ENCODE measurements around the gene POFUT1.

POFUT1 gene

GRCh38 chr20:32231847-32232246 lies 24.2 kb downstream of the POFUT1 start:
- Histone ChIP-seq H3K27ac (no peak overlapping the region), H3K4me3 (no peak overlapping the region), H3K9me3 (no peaks in the 10 kb centered on the region), H3K27me3 (no peaks in the 10 kb centered on the region), H3K4me1 (no peaks in the 10 kb centered on the region), H3K36me3 (peaks cover 48 to 97% (median 81%) of the 10 kb centered on the region in 3 donors)
- DNase-seq, result no peak
- intact Hi-C loops (cut with DNase I; ENCODE audit: low total_unique reads), result no loop called here
- TF ChIP-seq CTCF (IDR thresholded peaks at IDR 0.05), result no peak

GRCh38 chr20:32232326-32232886 lies 24.7 kb downstream of the POFUT1 start:
- H3K27ac ChIP-seq, result no peak overlapping the region
- H3K36me3 ChIP-seq, result peaks cover 48 to 97% (median 78%) of the 10 kb centered on the region in 3 donors
- H3K9me3 ChIP-seq, result no peaks in the 10 kb centered on the region
- intact Hi-C loops (cut with DNase I; ENCODE audit: low total_unique reads), result no loop called here
- DNase-seq, result no peak
- no peak overlapping the region for H3K4me3 ChIP-seq
- no peaks in the 10 kb centered on the region for H3K27me3 ChIP-seq
- no peak for TF ChIP-seq CTCF (IDR thresholded peaks at IDR 0.05)
- H3K4me1 ChIP-seq, result no peaks in the 10 kb centered on the region

- no peak overlapping the region for H3K4me3 ChIP-seq
- H3K27ac ChIP-seq, result no peak overlapping the region
- intact Hi-C loops (cut with DNase I; ENCODE audit: low total_unique reads), result no loop called here
- no peak for TF ChIP-seq CTCF (IDR thresholded peaks at IDR 0.05)
- H3K27me3 ChIP-seq, result no peaks in the 10 kb centered on the region
- H3K9me3 ChIP-seq, result no peaks in the 10 kb centered on the region
- peaks cover 48 to 90% (median 69%) of the 10 kb centered on the region in 3 donors for H3K36me3 ChIP-seq
- no peaks in the 10 kb centered on the region for H3K4me1 ChIP-seq
- DNase-seq, result no peak
Measured at GRCh38 chr20:32233286-32233685, 25.6 kb downstream of the POFUT1 start.

- no peak overlapping the region for H3K27ac ChIP-seq
- H3K4me1 ChIP-seq, result no peaks in the 10 kb centered on the region
- H3K9me3 ChIP-seq, result no peaks in the 10 kb centered on the region
- peaks cover 44 to 80% (median 60%) of the 10 kb centered on the region in 3 donors for H3K36me3 ChIP-seq
- DNase-seq, result no peak
- no peak overlapping the region for H3K4me3 ChIP-seq
- H3K27me3 ChIP-seq, result no peaks in the 10 kb centered on the region
- intact Hi-C loops (cut with DNase I; ENCODE audit: low total_unique reads), result no loop called here
- TF ChIP-seq CTCF (IDR thresholded peaks at IDR 0.05), result no peak
Measured at GRCh38 chr20:32234135-32234808, 26.6 kb downstream of the POFUT1 start.

- H3K27me3 ChIP-seq, result no peaks in the 10 kb centered on the region
- no peaks in the 10 kb centered on the region for H3K9me3 ChIP-seq
- no peak overlapping the region for H3K4me3 ChIP-seq
- peaks cover 36 to 69% (median 49%) of the 10 kb centered on the region in 3 donors for H3K36me3 ChIP-seq
- no peak for DNase-seq
- TF ChIP-seq CTCF (IDR thresholded peaks at IDR 0.05), result no peak
- no peaks in the 10 kb centered on the region for H3K4me1 ChIP-seq
- no peak overlapping the region for H3K27ac ChIP-seq
- intact Hi-C loops (cut with DNase I; ENCODE audit: low total_unique reads), result no loop called here
Measured at GRCh38 chr20:32235331-32236047, 27.8 kb downstream of the POFUT1 start.
